GM18507 (cell line): Measurements from ENCODE around the gene PLCB1.
A peak's percentile ranks its signal among the peaks of the same experiment; 100 is the strongest.
"Not testable (repeated sequence)": the region's sequence is repeated elsewhere in the genome, so short reads cannot be mapped to it uniquely, and the experiment has no call there.

ENCODE experiments used
- DNase-seq: peaks from one replicate; pipeline ENCODE4 v3.0.0; 2011; ENCODE audit warnings: low read depth; ENCODE audit not compliant: insufficient read length; ENCODE audit errors: extremely low spot score
- FAIRE-seq: peaks from 2 replicates; lab custom pipeline; 2011; peaks lifted over from hg19 to GRCh38; lab: Jason Lieb, UNC

PLCB1 gene

DNA sequence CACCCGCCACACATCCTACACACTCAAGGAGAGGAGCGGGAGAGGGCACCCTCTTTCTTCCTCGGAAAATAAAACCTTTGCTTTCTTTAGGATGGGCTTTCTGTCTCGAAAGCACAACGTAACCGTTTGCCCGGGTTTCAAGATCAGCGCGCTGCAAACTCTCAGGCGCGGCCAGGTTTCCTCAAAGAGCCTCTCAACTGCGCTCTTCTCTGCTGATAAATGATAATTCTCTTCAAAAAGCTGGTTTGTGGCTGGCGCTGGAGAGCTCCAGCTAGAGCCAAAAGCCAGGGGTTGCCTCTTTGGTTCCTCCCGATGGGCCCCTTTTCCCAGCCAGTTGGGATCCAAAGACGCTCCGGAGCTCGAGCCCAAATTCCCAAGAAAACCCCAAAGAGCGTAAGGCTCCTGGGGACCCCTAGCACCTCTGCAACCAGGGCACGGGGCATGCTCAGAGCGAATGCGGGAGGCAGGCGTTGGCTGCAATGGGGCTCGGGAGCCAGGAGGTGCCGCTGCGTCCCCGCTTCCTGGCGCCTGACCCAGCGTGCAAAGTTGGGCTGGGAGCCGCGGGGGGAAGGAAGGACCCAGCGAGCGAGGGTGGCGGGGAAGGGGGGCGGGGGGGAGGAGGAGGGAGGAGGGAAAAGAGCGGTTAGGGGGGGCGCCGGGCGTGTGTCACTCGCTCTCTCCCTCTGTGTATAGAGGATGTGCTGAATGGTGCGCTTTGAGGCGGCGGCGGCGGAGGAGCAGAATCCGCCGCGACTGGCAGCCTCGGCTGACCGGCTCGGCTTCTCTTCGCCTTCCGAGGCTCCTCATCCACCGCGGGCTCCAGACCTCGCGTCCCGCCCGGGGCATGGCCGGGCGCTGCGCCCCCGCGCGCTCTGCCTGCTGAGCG, at the start of gene PLCB1:
Gene PLCB1 (plus strand): TSS at position 669 of the 886 bp plus-strand sequence. CDS start 386 bp downstream, outside the sequence.
- FAIRE-seq (peak; percentile 64), DNase-seq (peak; percentile 63)

- FAIRE-seq (no peak), DNase-seq (no peak)
Measured at GRCh38 chr20:8082989-8083388, 49.1 kb upstream of the PLCB1 start.

DNA sequence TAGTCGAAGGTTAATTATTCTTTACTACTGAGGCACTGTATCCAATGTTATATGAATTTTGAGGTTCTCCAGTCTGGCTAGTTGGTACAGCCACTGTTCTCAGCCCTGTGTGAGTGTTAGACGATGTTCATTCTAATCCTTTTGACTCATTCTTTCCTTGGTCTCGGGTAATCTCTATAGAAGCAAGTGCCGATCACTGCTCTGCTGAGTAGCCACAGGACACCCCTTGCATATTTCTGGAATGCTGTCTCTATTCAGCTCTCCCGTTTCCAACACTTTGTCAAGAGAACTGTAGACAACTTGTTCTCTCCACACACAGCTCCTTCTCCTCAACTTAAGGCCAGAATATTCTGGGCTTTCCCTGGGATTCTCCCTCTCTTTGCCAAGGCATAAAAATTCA, 42.4 kb upstream of the PLCB1 start:
- FAIRE-seq = no peak
- no peak for DNase-seq

- DNase-seq (no peak), FAIRE-seq (no peak)
Measured at GRCh38 chr20:8094415-8094818, 37.6 kb upstream of the PLCB1 start.

- DNase-seq = no peak
- FAIRE-seq = no peak
Measured at GRCh38 chr20:8094850-8095249, 37.2 kb upstream of the PLCB1 start.

DNA sequence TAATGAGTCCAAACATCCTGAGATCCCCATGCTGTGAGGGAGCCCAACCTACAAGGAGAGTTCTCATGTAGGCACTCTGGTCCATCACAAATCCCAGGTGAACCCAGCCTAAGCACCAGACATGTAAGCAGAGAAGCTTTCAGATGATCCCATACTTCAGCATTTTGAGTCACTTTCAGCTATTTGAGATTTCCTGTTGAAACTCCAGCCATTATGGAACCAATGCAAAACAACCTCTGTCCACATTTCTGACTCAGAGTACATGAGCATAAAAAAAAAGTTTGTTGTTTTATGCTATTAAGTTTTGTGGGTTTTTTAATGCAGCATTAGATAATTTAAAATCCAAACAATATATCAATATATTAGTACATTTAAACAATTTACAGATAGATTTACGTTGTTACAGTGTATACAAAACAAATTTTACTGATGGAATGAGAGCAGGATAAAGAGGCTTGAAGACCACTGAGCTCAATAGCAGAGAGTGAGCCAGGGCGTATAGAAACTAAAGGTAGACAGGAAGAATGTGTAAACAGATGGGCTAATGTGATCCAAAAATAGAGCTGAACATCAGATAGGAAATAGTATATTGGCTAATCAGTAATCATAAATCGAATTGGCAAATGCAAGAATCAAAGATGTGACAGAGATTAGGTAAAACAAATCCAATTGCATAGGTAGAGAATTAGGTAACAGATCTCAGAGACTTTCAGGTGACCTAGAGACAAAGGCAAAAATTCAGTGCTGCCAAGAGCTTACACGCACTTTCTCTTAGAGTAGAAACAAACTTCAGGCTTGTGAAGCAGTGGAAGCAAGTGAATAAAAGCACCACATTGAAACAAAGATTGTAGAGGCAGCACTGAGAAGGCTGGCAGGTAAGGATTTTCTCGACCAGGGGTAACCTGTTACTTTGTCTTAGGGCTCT, 36.2 kb upstream of the PLCB1 start:
- no peak for FAIRE-seq
- no peak for DNase-seq

- DNase-seq (no peak), FAIRE-seq (no peak)
Measured at GRCh38 chr20:8097307-8097706, 34.8 kb upstream of the PLCB1 start.

DNA sequence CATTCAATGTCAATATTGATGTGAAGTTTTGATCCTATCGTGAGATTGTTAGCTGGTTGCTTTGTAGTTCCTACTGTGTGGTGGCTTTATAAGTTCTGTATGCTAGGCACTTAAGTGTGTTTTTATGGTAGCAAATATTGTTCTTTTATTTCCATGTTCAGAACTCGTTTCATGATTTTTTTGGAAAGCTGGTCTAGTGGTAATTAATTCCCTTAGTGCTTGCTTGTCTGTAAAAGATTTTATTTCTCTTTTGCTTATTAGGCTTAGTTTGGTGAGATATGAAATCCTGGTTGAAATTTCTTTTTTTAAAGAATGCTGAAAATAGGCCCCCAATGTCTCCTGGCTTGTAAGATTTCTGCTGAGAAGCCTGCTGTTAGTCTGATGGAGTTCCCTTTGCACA, 27.8 kb upstream of the PLCB1 start:
- FAIRE-seq = no peak

DNA sequence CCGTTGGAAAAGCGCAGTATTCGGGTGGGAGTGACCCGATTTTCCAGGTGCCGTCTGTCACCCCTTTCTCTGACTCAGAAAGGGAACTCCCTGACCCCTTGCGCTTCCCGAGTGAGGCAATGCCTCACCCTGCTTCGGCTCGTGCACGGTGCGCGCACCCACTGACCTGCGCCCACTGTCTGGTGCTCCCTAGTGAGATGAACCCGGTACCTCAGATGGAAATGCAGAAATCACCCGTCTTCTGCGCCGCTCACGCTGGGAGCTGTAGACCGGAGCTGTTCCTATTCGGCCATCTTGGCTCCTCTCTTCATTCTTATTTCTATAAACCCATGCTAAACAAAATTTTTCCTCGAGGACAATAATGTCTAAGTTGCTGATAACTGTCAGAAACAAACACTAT, 17.5 kb upstream of the PLCB1 start:
- not testable (repeated sequence) for DNase-seq, FAIRE-seq

More for the DNA sequence above, 27.8 kb upstream of the PLCB1 start:
- no peak for DNase-seq

GRCh38 chr20:8115436-8115835, 16.6 kb upstream of the PLCB1 start:
- no peak for FAIRE-seq
- DNase-seq = no peak

- FAIRE-seq (no peak), DNase-seq (no peak)
Measured at GRCh38 chr20:8116067-8116811, 15.8 kb upstream of the PLCB1 start.

DNA sequence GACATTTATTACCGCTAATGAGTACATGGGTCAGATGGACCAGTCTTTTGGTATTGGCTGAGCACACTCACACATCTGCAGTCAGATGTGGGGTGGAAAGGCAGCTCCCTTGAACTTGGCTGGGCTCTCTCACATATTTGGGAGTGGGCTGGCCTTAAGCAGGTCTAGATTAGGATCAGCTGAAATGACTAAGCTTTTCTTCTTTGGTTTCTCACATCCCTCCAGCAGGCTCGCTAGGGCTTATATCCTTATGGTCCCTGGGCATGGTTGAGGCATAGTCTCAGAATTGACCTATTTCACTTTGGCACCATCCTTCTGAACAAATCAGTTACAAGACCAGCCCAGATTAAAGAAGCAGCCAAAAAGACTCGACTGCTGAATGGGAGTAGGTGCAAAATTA, 14.4 kb upstream of the PLCB1 start:
- FAIRE-seq = no peak
- no peak for DNase-seq

DNA sequence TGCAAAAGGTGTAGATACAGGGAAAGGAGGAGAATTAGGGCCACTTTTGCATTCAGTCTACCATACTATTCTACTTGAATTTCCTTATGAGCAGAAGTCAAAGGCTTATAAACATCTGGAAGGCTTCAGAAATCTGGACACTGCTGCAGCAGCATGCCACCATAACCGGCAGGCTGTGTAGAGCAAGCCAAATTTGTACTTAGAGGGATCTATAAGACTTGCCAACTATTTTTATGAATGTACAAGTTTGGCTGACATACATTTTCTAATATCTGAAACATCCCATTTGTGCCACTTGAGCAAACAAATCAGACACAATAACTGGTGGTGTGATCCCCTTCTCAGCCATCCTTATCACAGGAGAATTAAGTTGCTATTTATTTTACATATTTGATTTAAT, 14.0 kb upstream of the PLCB1 start:
- DNase-seq = no peak
- FAIRE-seq = no peak

GRCh38 chr20:8118760-8119159, 13.3 kb upstream of the PLCB1 start:
- DNase-seq (no peak), FAIRE-seq (no peak)

GRCh38 chr20:8121666-8122065, 10.4 kb upstream of the PLCB1 start:
- DNase-seq (no peak), FAIRE-seq (no peak)

DNA sequence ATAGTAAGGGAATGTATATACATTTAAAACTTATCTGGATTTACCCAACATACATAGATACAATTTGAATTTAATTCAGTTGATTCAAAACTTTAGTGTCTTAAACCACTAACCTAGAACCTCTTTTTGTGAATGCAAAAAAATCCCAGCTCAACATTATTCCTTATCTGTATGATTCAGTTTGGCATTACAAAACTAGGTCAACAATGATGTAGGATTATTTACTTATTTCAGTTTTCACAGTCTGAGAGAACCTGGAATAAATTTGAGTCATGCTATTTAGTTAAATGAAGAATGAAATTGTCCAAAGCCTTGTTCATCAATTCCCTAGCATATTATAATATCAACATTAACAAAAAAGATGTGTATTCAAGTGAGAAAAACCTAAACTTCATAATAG, 7.4 kb upstream of the PLCB1 start:
- FAIRE-seq = no peak

DNA sequence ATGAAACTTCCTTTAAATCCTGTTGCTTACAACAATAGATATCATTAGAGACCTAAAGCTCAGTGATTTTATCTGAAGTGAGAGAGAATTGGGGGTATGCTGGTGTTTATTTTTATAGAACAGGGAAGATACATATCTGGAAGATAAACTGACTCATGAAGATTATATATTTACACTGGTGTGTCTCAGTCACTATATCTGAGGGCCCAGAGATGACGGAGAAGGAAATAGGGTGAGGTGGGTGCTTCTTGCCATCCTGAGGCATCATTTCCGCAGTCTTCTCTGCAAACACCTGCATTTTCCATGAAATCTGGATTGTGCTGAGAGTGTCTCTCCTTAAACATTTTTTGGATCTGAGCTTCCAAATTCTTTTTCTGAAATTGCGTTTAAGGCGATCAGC, 5.9 kb upstream of the PLCB1 start:
- no peak for FAIRE-seq

More for the DNA sequence above, 7.4 kb upstream of the PLCB1 start:
- no peak for DNase-seq

GRCh38 chr20:8126841-8127378, 5.2 kb upstream of the PLCB1 start:
- FAIRE-seq = no peak
- DNase-seq = no peak

More for the DNA sequence above, 5.9 kb upstream of the PLCB1 start:
- DNase-seq = no peak

DNA sequence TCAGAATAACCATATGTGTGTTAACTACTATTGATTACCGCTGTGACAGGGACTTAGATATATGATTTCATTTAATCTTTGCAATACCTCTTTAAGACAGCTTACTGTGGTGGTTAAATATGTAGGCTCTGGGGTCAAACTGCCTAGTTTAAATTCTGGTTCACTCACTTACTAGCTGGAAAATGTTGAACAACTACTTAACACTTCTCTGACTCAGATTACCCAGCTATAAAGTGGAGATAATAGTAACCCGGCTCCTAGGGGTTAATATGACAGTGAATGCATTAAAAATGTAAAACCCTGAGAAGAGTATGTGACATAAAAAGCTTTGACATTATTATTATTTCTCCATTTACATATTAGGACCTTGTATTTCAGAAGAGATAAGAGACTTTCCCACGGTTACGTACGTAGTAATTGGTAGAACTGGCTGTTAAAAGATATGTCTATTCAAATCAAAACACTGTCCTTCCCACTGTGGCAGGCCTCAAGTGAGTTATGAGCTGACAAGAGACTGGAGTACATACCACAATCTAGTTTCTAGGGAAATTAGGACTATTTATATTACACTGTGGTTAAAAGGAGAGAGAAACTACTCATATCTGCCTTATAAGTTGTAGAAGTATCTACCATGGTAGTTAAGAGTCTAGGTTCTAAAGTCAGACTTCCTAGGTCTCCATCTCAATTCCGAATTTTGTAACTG, 4.4 kb upstream of the PLCB1 start:
- FAIRE-seq (peak; percentile 62), DNase-seq (peak; percentile 9)
